ENCODE measurements around the gene DBN1.

GRCh38 chr5:177472460-177473442 lies 683 bp downstream of the DBN1 start:
- TF ChIP-seq POLR2A (IDR thresholded peaks at IDR 0.05), result no peak
- no peak for TF ChIP-seq CTCF (IDR thresholded peaks at IDR 0.05)

Measured in transverse colon (tissue), 3 donors.